ENCODE measurements around the gene SLC26A1. TPM values are rescaled to one million over a fixed set of nuclear protein-coding genes. Genes with fewer than 3 reads are reported as not detected.

The SLC26A1 gene
- total RNA-seq, 1 donor from 2014 or later, result not detected

- DNase-seq, result no peak
Observed at GRCh38 chr4:1028574-1029220, 35.5 kb upstream of the SLC26A1 start.

- DNase-seq, result no peak
Observed at GRCh38 chr4:1027915-1028238, 34.7 kb upstream of the SLC26A1 start.

DNA sequence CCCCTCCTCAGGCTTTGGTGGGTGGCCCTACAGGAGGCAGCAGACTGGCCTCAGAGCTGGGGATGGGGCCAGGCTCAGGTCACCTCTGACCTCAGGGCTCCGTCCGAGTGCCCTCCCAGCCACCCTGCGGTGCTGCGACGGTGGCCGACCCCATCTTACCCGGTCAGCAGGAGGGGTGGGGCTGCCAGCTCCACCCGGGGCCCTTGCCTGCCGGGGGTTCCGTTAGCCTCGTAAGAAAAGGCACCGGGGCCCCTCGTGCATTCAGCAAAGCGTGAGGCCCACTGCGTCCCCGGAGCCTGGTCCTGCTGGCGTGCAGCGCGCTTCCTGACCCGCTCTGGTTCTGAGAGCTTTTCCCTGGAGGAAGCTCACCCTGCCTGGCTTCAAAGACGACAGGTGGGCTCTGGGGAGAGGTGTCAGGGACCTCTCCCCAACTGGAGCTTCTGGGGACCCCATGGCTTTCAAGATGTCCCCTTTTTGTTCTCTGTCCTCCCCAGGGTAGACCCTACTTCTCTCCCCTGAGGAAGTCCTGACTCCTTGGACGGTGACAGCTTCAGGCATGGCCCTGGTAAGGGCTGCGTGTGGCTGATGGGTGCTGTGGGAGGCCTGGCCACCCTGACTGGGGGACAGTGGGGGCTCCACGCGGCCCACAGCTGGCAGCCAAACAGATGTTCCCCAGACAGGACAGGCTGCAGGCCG, 34.2 kb upstream of the SLC26A1 start:
- DNase-seq, result no peak

DNA sequence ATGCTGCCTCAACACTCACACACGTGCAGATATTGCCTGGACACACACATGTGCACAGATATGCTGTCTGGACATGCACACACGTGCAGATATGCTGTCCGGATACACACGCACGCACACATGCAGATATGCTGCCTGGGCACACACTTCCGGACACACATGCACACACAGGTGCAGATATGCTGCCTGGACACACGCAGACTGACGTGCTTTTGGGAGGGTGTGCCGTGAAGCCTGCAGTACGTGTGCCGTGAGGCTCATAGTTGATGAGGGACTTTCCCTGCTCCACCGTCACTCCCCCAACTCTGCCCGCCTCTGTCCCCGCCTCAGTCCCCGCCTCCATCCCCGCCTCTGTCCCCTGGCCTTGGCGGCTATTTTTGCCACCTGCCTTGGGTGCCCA, 32.9 kb upstream of the SLC26A1 start:
- DNase-seq, result peak; percentile 34

- no peak for DNase-seq
Observed at GRCh38 chr4:1024882-1025545, 31.8 kb upstream of the SLC26A1 start.

- DNase-seq, result no peak
Observed at GRCh38 chr4:1023895-1024740, 30.9 kb upstream of the SLC26A1 start.

- DNase-seq, result no peak
Observed at GRCh38 chr4:1023075-1023640, 30.0 kb upstream of the SLC26A1 start.

DNA sequence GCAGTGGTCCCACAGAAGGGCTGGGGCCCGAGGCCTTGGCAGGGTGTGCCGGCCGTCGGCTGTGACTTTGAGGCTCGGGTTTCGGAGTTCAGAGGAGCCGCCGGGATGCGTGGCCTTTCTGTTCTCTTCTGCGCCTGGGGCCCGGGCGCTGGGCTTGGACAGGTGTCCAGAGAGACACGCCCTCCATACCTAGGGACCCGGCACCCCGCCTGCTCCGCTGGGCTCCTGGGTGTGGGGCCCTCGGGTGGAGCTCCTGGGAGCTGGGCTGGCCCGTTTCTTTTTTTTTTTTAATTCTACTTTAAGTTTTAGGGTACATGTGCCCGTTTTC, 29.5 kb upstream of the SLC26A1 start:
- DNase-seq, result no peak

GRCh38 chr4:1022051-1022738, 29.0 kb upstream of the SLC26A1 start:
- DNase-seq, result no peak

DNA sequence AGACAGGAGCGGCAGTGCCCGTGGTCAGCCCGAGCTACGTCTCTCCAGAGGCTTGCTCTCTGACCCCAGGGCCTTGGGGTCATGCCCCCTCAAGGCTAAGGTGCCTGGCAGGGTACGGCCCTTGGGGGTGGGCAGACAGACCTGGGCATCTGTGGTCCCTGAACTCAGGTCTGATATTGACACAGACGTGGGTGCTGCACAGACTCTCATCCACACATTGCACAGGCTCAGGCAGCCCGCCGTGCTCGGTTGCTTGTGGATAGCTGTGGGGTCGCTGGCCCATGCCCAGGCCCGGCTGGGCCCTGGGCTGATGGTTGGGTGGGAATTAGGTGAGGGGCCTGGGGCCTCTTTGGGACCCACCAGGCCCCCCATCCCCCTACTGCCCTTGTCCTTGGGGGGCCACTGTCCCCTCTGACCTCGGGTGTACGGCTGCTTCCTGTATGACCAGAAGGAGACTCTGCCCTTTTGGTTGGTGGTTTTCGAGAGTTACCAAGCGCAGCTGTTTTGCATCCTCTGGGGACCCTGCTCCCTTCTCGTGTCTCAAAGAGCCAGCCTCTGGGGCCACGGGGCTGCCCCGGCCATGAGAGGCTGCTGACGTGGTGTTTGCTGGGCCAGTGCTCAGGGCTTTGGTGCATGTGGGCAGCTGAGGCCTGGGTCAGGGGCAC, 28.3 kb upstream of the SLC26A1 start:
- no peak for DNase-seq

DNA sequence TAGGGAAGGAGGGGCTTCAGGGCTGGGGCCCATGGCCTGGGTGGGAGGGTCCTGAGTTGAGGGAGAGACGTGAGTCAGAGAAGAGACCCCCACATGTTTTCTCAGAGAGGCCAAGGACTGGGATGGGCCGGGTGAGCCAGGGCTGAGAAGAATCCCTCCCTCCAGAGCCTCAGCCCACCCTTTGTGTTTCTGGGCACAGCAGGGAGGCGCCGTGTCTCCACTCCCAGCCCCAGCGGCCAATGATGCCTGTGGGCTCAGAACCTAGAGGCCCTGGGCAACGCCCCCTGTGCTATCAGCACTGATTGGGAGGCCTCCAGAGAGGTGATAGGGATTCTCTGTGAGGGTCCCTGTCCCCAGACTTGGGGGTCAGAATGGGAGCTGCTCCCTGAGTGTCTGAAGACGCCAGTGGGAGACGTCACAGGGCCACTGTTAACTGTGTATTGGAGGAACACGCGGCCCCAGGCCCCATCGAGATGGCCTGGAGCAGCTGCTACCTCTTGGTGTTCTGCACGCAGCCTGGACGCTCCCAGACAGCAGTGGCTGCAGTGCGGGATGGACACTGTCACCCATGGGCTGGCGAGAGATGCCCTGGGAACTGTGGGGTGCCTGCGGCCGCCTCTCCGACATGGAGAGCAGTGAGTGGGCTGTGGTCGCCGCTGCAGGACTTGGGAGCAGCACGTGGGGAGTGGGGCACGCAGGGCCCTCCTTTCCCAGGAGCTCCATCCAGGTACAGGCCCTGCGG, 26.7 kb upstream of the SLC26A1 start:
- no peak for DNase-seq

- DNase-seq, result no peak
Observed at GRCh38 chr4:1019320-1019719, 26.1 kb upstream of the SLC26A1 start.

DNA sequence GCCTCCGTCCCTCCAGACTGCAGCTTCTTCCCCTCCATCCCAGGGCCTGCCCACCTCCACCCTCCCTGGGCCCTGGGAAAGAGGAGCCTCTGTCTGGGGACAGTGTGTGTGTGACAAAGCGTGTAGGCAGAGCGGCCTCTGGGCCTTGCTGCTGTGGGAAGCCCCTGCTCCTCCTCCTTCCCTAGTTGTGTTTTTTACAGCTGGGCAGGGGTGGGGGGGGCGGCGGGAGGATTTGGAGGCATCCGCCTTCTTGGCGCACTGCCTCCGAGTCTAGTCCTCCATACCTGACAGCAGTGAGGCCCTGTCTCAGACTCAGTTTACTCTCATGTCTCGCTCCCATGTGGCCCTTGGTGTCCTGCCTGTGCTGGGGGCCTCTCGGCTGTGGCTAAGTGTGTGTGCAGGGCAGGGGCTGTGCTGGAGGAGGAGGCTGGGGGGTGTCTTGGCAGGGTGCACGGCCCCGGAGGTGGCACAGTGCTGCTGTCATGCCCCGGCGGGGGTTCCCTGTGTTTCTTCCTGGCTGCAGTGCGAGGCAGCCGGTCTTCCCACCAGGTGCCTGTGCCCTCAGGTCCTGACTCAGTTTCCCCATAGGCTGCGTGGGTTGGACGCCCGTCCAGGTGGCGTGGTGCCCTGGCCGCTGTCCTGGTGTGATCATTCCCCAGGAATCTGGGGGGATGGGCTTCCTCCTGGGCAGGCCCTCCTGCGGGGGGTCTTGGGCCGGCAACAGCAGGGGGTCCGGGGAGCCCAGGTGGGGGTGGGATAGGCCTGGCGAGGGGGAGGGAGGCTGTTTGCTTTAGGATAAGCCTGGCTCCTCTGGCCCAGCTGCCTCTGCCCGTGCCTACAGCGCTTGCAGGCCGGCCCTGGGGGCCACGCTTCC, 25.2 kb upstream of the SLC26A1 start:
- no peak for DNase-seq

- DNase-seq, result no peak
Observed at GRCh38 chr4:1017706-1018105, 24.5 kb upstream of the SLC26A1 start.

DNA sequence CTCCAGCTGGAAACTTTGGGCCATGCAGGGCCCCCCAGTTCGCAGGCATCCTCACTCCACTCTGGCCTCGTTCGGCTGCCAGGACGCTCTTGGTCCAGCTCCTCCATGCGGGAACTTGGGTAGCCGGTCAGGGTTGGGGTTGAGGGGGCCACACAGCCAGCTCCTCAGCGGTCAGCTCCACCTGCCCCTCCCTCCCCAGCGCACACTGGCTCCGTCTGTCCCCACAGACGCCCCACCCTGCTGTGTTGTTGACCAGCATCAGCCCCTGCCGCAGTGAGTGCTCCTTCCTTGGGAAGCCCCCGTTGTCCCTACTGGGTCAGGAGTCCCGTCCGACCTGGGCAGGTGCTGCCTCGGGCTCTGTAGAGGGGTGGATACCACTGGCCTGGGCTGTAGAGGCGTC, 24.0 kb upstream of the SLC26A1 start:
- DNase-seq, result no peak

- DNase-seq, result no peak
Observed at GRCh38 chr4:1015746-1016145, 22.5 kb upstream of the SLC26A1 start.

DNA sequence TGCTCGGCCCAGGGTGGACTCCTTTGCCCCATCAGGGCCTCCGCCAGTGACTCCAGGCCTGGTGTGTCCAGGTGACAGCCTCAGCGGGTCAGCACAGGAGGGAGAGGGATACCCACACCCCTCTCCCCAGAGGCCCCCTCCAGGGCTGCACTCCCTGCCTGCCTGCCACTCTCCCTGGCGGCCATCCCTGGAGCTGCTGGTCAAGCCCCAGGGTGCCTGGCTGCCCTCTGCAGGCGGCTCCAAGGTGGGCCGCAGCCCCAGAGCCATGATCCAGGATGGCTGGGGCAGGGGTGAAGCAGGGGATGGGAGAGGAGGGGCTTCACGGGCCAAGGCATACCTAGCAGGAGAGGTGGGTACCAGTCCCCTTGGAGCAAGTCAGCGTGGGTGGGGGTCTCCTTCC, 22.0 kb upstream of the SLC26A1 start:
- DNase-seq, result no peak

GRCh38 chr4:1014291-1015167, 21.3 kb upstream of the SLC26A1 start:
- DNase-seq, result no peak

Data from dermis blood vessel endothelial cell (primary cell).